ENCODE data around the gene LMF1.
"Not testable (repeated sequence)": the region's sequence is repeated elsewhere in the genome, so short reads cannot be mapped to it uniquely, and the experiment has no call there.

Gene LMF1

GRCh38 chr16:875182-876040 lies 95.4 kb downstream of the LMF1 start:
- DNase-seq, result no peak

- DNase-seq, result no peak
Observed at GRCh38 chr16:874366-875181, 96.2 kb downstream of the LMF1 start.

- no peak for DNase-seq
Observed at GRCh38 chr16:873889-874288, 96.9 kb downstream of the LMF1 start.

- DNase-seq, result no peak
Observed at GRCh38 chr16:873243-873661, 97.5 kb downstream of the LMF1 start.

GRCh38 chr16:872436-873242 lies 98.1 kb downstream of the LMF1 start:
- no peak for DNase-seq

GRCh38 chr16:871562-872345 lies 99.0 kb downstream of the LMF1 start:
- DNase-seq, result no peak

GRCh38 chr16:870856-871561 lies 99.8 kb downstream of the LMF1 start:
- DNase-seq, result no peak

GRCh38 chr16:869823-870641 lies 100.8 kb downstream of the LMF1 start:
- DNase-seq, result no peak

- no peak for DNase-seq
Observed at GRCh38 chr16:868846-869822, 101.7 kb downstream of the LMF1 start.

- no peak for DNase-seq
Observed at GRCh38 chr16:868386-868755, 102.4 kb downstream of the LMF1 start.

GRCh38 chr16:867421-868385 lies 103.1 kb downstream of the LMF1 start:
- no peak for DNase-seq

GRCh38 chr16:866252-866896 lies 104.4 kb downstream of the LMF1 start:
- no peak for DNase-seq

- DNase-seq, result no peak
Observed at GRCh38 chr16:865026-865425, 105.8 kb downstream of the LMF1 start.

GRCh38 chr16:861446-861845 lies 109.3 kb downstream of the LMF1 start:
- no peak for DNase-seq

- DNase-seq, result no peak
Observed at GRCh38 chr16:860891-861290, 109.9 kb downstream of the LMF1 start.

GRCh38 chr16:858971-859370 lies 111.8 kb downstream of the LMF1 start:
- not testable (repeated sequence) for DNase-seq

- not testable (repeated sequence) for DNase-seq
Observed at GRCh38 chr16:858441-858840, 112.3 kb downstream of the LMF1 start.

- DNase-seq, result no peak
Observed at GRCh38 chr16:856811-857210, 114.0 kb downstream of the LMF1 start.

Data from CD4-positive, alpha-beta T cell treated with Interleukin-1 beta for 1 hour (primary cell).